Activated CD4-positive, alpha-beta T cell treated with anti-CD3 and anti-CD28 coated beads, Interleukin-2, amount 50 U/mL, for 4 hours (primary cell): Measurements from ENCODE around the gene CTU2.

Experiments used
- DNase-seq, 2 experiments: peaks; one replicate each; pipeline ENCODE4 v3.0.0-alpha.2; 2020

Gene CTU2

GRCh38 chr16:88732172-88732960, 26.1 kb downstream of the CTU2 start:
- no peak for DNase-seq

- no peak for DNase-seq
These were observed 26.6 kb downstream of the CTU2 start for GRCh38 chr16:88732961-88733294.

GRCh38 chr16:88733630-88734360, 27.5 kb downstream of the CTU2 start:
- no peak for DNase-seq

- DNase-seq: no peak
These were observed 28.0 kb downstream of the CTU2 start for GRCh38 chr16:88734361-88734728.

- DNase-seq: no peak
These were observed 28.8 kb downstream of the CTU2 start for GRCh38 chr16:88735121-88735520.

- DNase-seq: no peak
These were observed 29.3 kb downstream of the CTU2 start for GRCh38 chr16:88735616-88736015.

GRCh38 chr16:88736088-88736487, 29.8 kb downstream of the CTU2 start:
- DNase-seq: no peak

- DNase-seq: no peak
These were observed 30.2 kb downstream of the CTU2 start for GRCh38 chr16:88736496-88736895.

GRCh38 chr16:88737298-88738150, 31.2 kb downstream of the CTU2 start:
- DNase-seq: peak; percentile 50 to 53

- DNase-seq: no peak
These were observed 32.1 kb downstream of the CTU2 start for GRCh38 chr16:88738151-88739084.

GRCh38 chr16:88739139-88739976, 33.1 kb downstream of the CTU2 start:
- DNase-seq: no peak

GRCh38 chr16:88739977-88740726, 33.8 kb downstream of the CTU2 start:
- DNase-seq: no peak

- DNase-seq: no peak
These were observed 34.4 kb downstream of the CTU2 start for GRCh38 chr16:88740727-88741055.

GRCh38 chr16:88741368-88741767, 35.1 kb downstream of the CTU2 start:
- DNase-seq: no peak

GRCh38 chr16:88742896-88743605, 36.7 kb downstream of the CTU2 start:
- DNase-seq: no peak

GRCh38 chr16:88743693-88744576, 37.6 kb downstream of the CTU2 start:
- peak; percentile 75 for DNase-seq

GRCh38 chr16:88744577-88745521, 38.5 kb downstream of the CTU2 start:
- no peak for DNase-seq

- no peak for DNase-seq
These were observed 40.2 kb downstream of the CTU2 start for GRCh38 chr16:88746506-88746905.
